Fibroblast of lung (primary cell): Measurements from ENCODE around the gene RAC3.

ENCODE experiments used
- CTCF ChIP-seq, 2 donors: IDR thresholded peaks in 1 of 2; conservative IDR thresholded peaks in 1 of 2; 1 replicate in 1 of 2; 2 replicates in 1 of 2; pipeline ENCODE4 v1.5.1; 2011 to 2012; ENCODE audit warnings: low read length in 2 of 2, control low read depth in 1 of 2, inconsistent platforms in 1 of 2, low read depth in 1 of 2, mild to moderate bottlenecking in 1 of 2
- EZH2 ChIP-seq: IDR thresholded peaks from 2 replicates; pipeline ENCODE4 v1.5.1; 2012; ENCODE audit warnings: low read length, control low read depth, mild to moderate bottlenecking; ENCODE audit errors: missing control alignments

GRCh38 chr17:82081966-82082365 is 50.5 kb downstream of the RAC3 start:
- TF ChIP-seq CTCF (conservative IDR thresholded peaks at IDR 0.05 in 1 of 2, IDR thresholded peaks at IDR 0.05 in 1 of 2; ENCODE audit: low read depth in 1 of 2, low read length in 2 of 2) (no peak), EZH2 (no peak)
